HCT116 (cell line): Measurements from ENCODE around the gene ANO4. TPM values are rescaled to one million over a fixed set of nuclear protein-coding genes. Genes with fewer than 3 reads are reported as not detected.

ENCODE experiments used
- ATAC-seq: fragments of 200-7000 bp; cut with Tn5 transposase; 2 replicates; pipeline ENCODE4 v1.9.1; 2020; ENCODE audit warnings: mild to moderate bottlenecking, moderate library complexity
- BruUV-seq: library from RNA; stranded (reverse); fragments of 400-500 nt; replicated peaks from 2 replicates; lab custom pipeline; 2021; lab: Mats Ljungman, UMichigan
- CTCF ChIA-PET: fragments of 300-600 bp; sonication (Branson Sonifier 250); formaldehyde crosslinking; loops from one replicate; lab custom pipeline; 2021; ENCODE audit warnings: antibody characterized with exemption; lab: Charles Lee
- POLR2A ChIA-PET: fragments of 300-600, 350-600 bp; sonication (Branson Sonifier 250); formaldehyde crosslinking; loops from one replicate; lab custom pipeline; 2021; ENCODE audit warnings: antibody characterized with exemption; lab: Charles Lee
- RAD21 ChIA-PET, 2 experiments: fragments of 300-600 bp; sonication (Branson Sonifier 250); formaldehyde crosslinking; loops; one replicate each; lab custom pipeline; 2023; ENCODE audit warnings: low total read pairs in 2 of 2; ENCODE audit not compliant: uncharacterized antibody in 2 of 2, unreplicated experiment in 2 of 2, low non-redundant PET in 1 of 2; lab: Charles Lee
- DNase-seq: peaks from one replicate; pipeline ENCODE4 v3.0.0-alpha.2; 2010; ENCODE audit warnings: low read depth, low spot score
- H2AFZ ChIP-seq: fragments of 200-600 bp; shearing (Covaris generic), sonication (generic); 2 replicates; pipeline ENCODE4 v1.6.1; 2017; ENCODE audit warnings: low read depth, mixed run types, mixed read lengths, antibody characterized with exemption, low read length; ENCODE audit not compliant: poor library complexity, severe bottlenecking
- H3K27ac ChIP-seq: 2 replicates; pipeline ENCODE4 v1.5.1; 2012; ENCODE audit warnings: low read depth, low read length
- H3K27me3 ChIP-seq: fragments of 200-600 bp; sonication (generic); 2 replicates; pipeline ENCODE4 v1.6.1; 2016; ENCODE audit warnings: mixed run types, low read length, mixed read lengths; ENCODE audit not compliant: insufficient read depth
- H3K36me3 ChIP-seq, 2 experiments: fragments of 200-500 bp in 1 of 2; fragments of 200-600 bp in 1 of 2; sonication (Bioruptor generic) in 1 of 2; sonication (generic) in 1 of 2; 2 replicates each; pipeline versions ENCODE4 v1.5.1 to v1.6.1; 2014 to 2016; ENCODE audit warnings: low read length in 2 of 2, inconsistent platforms in 1 of 2, mixed read lengths in 1 of 2, mixed run types in 1 of 2; ENCODE audit not compliant: insufficient read depth in 2 of 2, control insufficient read depth in 1 of 2
- H3K4me1 ChIP-seq, 2 experiments: fragments of 200-600 bp in 1 of 2; sonication (generic) in 1 of 2; 2 replicates each; pipeline versions ENCODE4 v1.5.1 to v1.6.1; 2012 to 2017; ENCODE audit warnings: low read length in 2 of 2, inconsistent platforms in 1 of 2, mild to moderate bottlenecking in 1 of 2, mixed read lengths in 1 of 2, mixed run types in 1 of 2, moderate library complexity in 1 of 2; ENCODE audit not compliant: insufficient read depth in 2 of 2, control insufficient read depth in 1 of 2
- H3K4me2 ChIP-seq: fragments of 200-600 bp; sonication (generic); 2 replicates; pipeline ENCODE4 v1.6.1; 2017; ENCODE audit warnings: mixed run types, low read length, mixed read lengths
- H3K4me3 ChIP-seq, 2 experiments: fragments of 200-600 bp in 1 of 2; sonication (generic) in 1 of 2; replicated peaks in 1 of 2; 2 replicates each; pipeline ENCODE4 v1.5.1; 2011 to 2016; ENCODE audit warnings: low read length in 2 of 2, control low read depth in 1 of 2, low read depth in 1 of 2, mild to moderate bottlenecking in 1 of 2, mixed read lengths in 1 of 2, mixed run types in 1 of 2
- H3K79me2 ChIP-seq: fragments of 200-600 bp; sonication (generic); 2 replicates; pipeline ENCODE4 v1.6.1; 2017; ENCODE audit warnings: mild to moderate bottlenecking, mixed run types, low read length, moderate library complexity, mixed read lengths; ENCODE audit not compliant: insufficient read depth
- H3K9ac ChIP-seq: fragments of 200-600 bp; sonication (generic); 2 replicates; pipeline ENCODE4 v1.6.1; 2016; ENCODE audit warnings: low read length, mixed read lengths
- H3K9me2 ChIP-seq: fragments of 200-600 bp; sonication (generic), shearing (Covaris generic); 2 replicates; pipeline ENCODE4 v1.6.1; 2017; ENCODE audit warnings: mixed run types, mild to moderate bottlenecking, moderate library complexity; ENCODE audit not compliant: insufficient read depth
- H3K9me3 ChIP-seq, 2 experiments: fragments of 200-500 bp in 1 of 2; fragments of 200-600 bp in 1 of 2; sonication (Bioruptor generic) in 1 of 2; sonication (generic) in 1 of 2; 2 replicates each; pipeline ENCODE4 v1.6.1; 2014 to 2017; ENCODE audit warnings: low read length in 2 of 2, mixed read lengths in 2 of 2, inconsistent platforms in 1 of 2, low read depth in 1 of 2, mild to moderate bottlenecking in 1 of 2, mixed run types in 1 of 2, moderate library complexity in 1 of 2; ENCODE audit not compliant: control insufficient read depth in 1 of 2, insufficient read depth in 1 of 2
- H4K20me1 ChIP-seq: fragments of 200-600 bp; sonication (generic), shearing (Covaris generic); 2 replicates; pipeline ENCODE4 v1.6.1; 2017; ENCODE audit warnings: mixed run types, mild to moderate bottlenecking, moderate library complexity; ENCODE audit not compliant: insufficient read depth
- CEBPB ChIP-seq: IDR thresholded peaks from 2 replicates; pipeline ENCODE4 v1.6.1; 2012; ENCODE audit warnings: low read depth
- CTCF ChIP-seq, 3 experiments: fragments of 200-600 bp in 1 of 3; sonication (generic) in 1 of 3; IDR thresholded peaks in 2 of 3; conservative IDR thresholded peaks in 1 of 3; 2 replicates each; pipeline ENCODE4 v1.5.1; 2012 to 2017; ENCODE audit warnings: low read depth in 2 of 3, low read length in 2 of 3, antibody characterized with exemption in 1 of 3, borderline replicate concordance in 1 of 3, control low read depth in 1 of 3, mild to moderate bottlenecking in 1 of 3, mixed read lengths in 1 of 3, mixed run types in 1 of 3, moderate library complexity in 1 of 3; ENCODE audit not compliant: insufficient read depth in 1 of 3
- ELF1 ChIP-seq: IDR thresholded peaks from 2 replicates; pipeline ENCODE4 v1.6.1; 2012; ENCODE audit warnings: low read depth, borderline replicate concordance
- EZH2 ChIP-seq: fragments of 200-600 bp; sonication (generic); IDR thresholded peaks from 2 replicates; pipeline ENCODE4 v1.6.1; 2017; ENCODE audit warnings: antibody characterized with exemption, mixed run types
- EZH2phosphoT487 ChIP-seq: fragments of 200-600 bp; IDR thresholded peaks from 2 replicates; pipeline ENCODE4 v1.6.1; 2018; ENCODE audit warnings: antibody characterized with exemption, borderline replicate concordance
- JUND ChIP-seq: IDR thresholded peaks from 2 replicates; pipeline ENCODE4 v1.6.1; 2012
- MAX ChIP-seq: IDR thresholded peaks from 2 replicates; pipeline ENCODE4 v1.6.1; 2012
- POLR2AphosphoS5 ChIP-seq: IDR thresholded peaks from 2 replicates; pipeline ENCODE4 v1.6.1; 2011; ENCODE audit warnings: mild to moderate bottlenecking, low read depth, low read length, moderate library complexity
- REST ChIP-seq: IDR thresholded peaks from 2 replicates; pipeline ENCODE4 v1.6.1; 2012; ENCODE audit warnings: low read depth
- SP1 ChIP-seq: IDR thresholded peaks from 2 replicates; pipeline ENCODE4 v1.6.1; 2012; ENCODE audit warnings: low read depth
- YY1 ChIP-seq: IDR thresholded peaks from 2 replicates; pipeline ENCODE4 v1.6.1; 2011; ENCODE audit warnings: low read length, low read depth, moderate library complexity, mild to moderate bottlenecking; ENCODE audit not compliant: insufficient replicate concordance; ENCODE audit errors: extremely low read depth
- ZBTB33 ChIP-seq: IDR thresholded peaks from 2 replicates; pipeline ENCODE4 v1.6.1; 2011; ENCODE audit warnings: mild to moderate bottlenecking, low read length, moderate library complexity; ENCODE audit not compliant: insufficient replicate concordance; ENCODE audit errors: extremely low read depth
- ZFX ChIP-seq: fragments of 450-650 bp; IDR thresholded peaks from 2 replicates; pipeline ENCODE4 v1.6.1; 2017
- intact Hi-C: fragments of 100-400 bp; cut with micrococcal nuclease; formaldehyde crosslinking; loops from 2 replicates; pipeline ENCODE4 v1.10.0; 2022
- total RNA-seq: library from RNA; stranded (reverse); gene quantifications from one replicate; pipeline ENCODE4 v1.2.1, GENCODE V29; 2021; ENCODE audit not compliant: unreplicated experiment

ANO4 gene
- total RNA-seq, 1 experiment from 2014 or later, result 1.7 TPM

DNA sequence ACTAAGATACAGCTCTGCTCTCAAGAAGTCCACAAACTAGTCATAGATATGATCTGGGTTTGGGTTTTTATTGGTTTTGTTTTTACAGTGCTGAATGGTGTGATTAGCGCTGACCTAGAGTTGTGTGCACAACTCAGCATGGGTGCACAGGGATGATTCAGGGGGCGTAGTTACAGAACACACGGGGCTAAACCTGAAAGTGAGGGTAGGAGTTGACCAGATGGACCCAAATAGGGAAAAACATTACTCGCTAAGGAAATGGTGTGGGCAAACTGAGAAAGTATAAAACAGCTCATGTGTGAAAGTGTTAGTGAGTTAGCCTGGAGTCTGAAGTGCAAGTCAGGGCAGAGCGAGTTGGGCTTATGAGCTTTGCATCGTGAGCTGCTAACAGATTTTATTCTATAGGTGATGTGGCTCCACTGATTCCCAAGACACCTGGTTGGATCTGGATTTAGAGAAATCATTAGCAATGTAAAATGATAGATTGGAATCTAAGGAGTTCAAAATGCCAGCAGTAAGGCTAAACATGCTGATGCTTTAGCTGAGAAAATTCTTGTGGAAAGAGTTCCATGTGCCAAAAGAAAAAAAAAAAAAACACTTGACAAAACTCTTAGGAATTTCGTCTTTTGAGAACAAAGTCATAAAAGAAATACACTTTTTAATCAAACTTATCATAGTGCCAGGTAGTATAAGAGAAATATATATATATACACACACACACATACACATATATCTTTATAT, 280.5 kb downstream of the ANO4 start:
- Histone ChIP-seq H3K4me3 (no peak overlapping the region), H3K79me2 (no peaks in the 10 kb centered on the region), H3K27me3 (no peaks in the 10 kb centered on the region), H3K9me2 (no peaks in the 10 kb centered on the region), H4K20me1 (no peaks in the 10 kb centered on the region), H3K9me3 (no peaks in the 10 kb centered on the region), H3K4me2 (no peak overlapping the region), H3K36me3 (no peaks in the 10 kb centered on the region), H3K4me1 (no peaks in the 10 kb centered on the region), H3K9ac (no peak overlapping the region)
- ChIA-PET CTCF (no interaction called here), RAD21 (no interaction called here), POLR2A (interaction anchor here (1.1 kb wide), 1 partner anchor 9 kb away, joined by 3 read pairs; no protein-coding TSS in a partner anchor)
- no peak for DNase-seq
- TF ChIP-seq REST (no peak), JUND (no peak), SP1 (no peak), ZFX (no peak), CEBPB (no peak), EZH2 (no peak), ZBTB33 (no peak), POLR2AphosphoS5 (no peak), ELF1 (no peak), EZH2phosphoT487 (no peak), CTCF (IDR thresholded peaks at IDR 0.05 in 2 of 3, conservative IDR thresholded peaks at IDR 0.05 in 1 of 3; ENCODE audit: borderline replicate concordance in 1 of 3, insufficient read depth in 1 of 3, low read depth in 2 of 3, low read length in 2 of 3) (no peak), YY1 (no peak), MAX (no peak)
- TF ChIP-seq, all 23 proteins: peak for 0
- BruUV-seq, result no TSS peak
- Histone ChIP-seq H3K27ac (no peak overlapping the region), H2AFZ (no peak overlapping the region)
- intact Hi-C loops, result no loop called here
- ATAC-seq, result no peak
